Adipose tissue (tissue), 3 donors: ENCODE data around the gene PIBF1. TPM values are rescaled to one million over a fixed set of nuclear protein-coding genes. Genes with fewer than 3 reads are reported as not detected.
"Not testable (repeated sequence)": the region's sequence is repeated elsewhere in the genome, so short reads cannot be mapped to it uniquely, and the experiment has no call there.

Experiments used
- H3K27ac ChIP-seq: one replicate; pipeline ENCODE4 v1.5.1; 2013; ENCODE audit warnings: low read depth, low read length
- WGBS, 3 donors: extraction: QIAGEN DNeasy Blood & Tissue Kit; methylation state at CpG; one replicate each; pipeline ENCODE4 v1.1.7; 2013; 5-methylcytosine and 5-hydroxymethylcytosine counted together
- polyA plus RNA-seq, 3 donors: library from polyadenylated mRNA; stranded (reverse); fragments of 200-250 nt; gene quantifications; one replicate each; pipeline ENCODE4 v1.2.3, GENCODE V29; 2013
- donor health status: healthy with polysubstance abuse.
- donor health status: Bipolar disorder and iron deficiency.
- donor health status: healthy.

Gene PIBF1
- polyA plus RNA-seq, 3 donors: 4.1 to 21.7 (median 5.7) TPM

DNA sequence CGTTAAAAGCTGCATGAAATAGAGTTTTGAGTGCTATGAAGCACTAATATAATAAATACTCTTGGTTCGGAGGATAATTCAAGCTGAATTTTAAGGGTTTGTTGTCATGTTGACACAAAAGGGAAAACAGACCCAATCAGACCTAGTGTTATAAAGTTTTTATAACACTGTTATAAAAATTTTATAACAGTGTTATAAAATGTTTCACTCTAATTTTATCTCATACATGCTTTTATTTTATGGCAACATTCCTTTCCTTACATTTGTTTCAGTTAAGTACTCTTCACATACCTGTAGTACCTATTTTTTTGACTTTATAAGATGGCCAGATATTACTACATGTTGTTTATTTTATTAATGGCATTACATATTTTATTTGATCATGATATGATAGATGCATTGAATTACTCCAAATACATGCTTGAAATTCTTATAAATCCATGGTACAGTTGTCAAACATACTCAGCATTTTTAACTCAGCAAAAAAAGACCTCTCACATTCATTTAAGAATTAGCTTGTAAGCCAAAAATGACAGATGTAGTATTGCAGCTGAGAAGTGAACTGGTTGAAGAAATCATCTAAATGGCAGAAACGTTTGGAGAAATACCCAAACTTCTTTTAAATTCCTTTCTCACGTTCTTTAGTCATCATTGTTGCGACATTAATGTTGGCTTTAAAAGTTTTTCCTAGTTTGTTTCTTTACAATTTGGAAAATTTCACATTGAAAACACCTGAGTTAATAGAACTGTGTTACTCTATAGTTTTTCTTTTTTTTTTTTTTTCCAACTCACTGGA lies 104.5 kb downstream of the PIBF1 start:
- WGBS, 3 donors: 72 to 86% (median 77%) methylated on average over 5 of the region's 5 CpGs
- H3K27ac ChIP-seq: no peak overlapping the region

DNA sequence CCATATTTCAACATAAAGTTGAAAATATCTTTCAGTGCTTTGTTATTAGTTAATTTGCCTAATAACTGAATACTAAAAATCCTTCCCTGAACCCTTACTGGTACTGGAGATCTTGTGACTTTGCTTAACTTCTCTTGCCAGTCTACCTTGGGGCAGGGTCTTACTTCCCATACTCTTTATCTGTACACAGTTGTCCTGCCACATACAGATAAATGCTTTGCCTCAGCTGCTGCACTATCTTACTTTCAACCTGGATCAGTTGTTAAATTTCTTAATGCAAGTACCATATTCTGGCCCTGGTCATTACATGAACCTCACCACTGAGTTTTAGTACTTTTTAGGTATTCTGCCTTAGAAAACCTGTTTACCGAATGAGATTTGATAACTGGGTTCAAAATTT lies 107.6 kb downstream of the PIBF1 start:
- 94 to 100% (median 97%) methylated on average over 1 of the region's 1 CpG for WGBS, 3 donors
- H3K27ac ChIP-seq: no peak overlapping the region

DNA sequence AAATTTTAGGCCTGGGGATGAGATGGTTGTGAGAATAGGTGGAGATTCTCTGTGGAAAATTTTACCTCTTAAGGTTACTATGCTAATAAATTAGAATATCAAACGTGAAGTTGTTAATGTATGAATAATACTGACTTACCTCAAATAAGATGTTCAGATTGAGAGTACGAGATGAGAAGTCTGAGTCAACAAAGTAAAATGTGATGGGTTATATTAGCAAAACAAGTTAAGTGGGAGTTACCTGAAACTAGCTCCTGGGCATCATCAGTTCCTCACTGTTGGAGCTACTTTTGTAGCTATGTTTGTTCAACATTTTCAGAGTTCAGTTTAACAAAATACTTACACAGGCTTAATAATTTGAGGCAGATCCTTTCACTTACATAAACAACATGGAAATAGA lies 108.6 kb downstream of the PIBF1 start:
- no peak overlapping the region for H3K27ac ChIP-seq
- 85 to 90% (median 87%) methylated on average over 2 of the region's 2 CpGs for WGBS, 3 donors

DNA sequence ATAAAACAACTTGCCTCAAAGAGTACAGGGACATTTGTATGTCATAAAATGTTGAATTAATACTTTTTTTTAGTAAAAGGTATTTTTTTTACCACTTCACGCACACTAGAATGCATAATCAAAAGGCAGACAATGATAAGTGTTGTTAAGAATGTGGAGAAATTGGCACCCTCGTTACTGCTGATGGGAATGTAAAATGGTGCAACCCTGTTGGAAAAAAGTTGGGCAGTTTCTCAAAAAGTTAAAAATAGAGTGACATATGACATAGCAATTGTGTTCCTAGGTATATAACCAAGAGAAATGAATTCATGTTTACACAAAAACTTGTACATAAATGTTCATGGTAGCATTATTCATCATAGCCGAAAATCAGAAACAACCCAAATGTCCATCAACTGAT lies 109.5 kb downstream of the PIBF1 start:
- WGBS, 3 donors: 83 to 96% (median 94%) methylated on average over 3 of the region's 3 CpGs
- H3K27ac ChIP-seq: no peak overlapping the region

DNA sequence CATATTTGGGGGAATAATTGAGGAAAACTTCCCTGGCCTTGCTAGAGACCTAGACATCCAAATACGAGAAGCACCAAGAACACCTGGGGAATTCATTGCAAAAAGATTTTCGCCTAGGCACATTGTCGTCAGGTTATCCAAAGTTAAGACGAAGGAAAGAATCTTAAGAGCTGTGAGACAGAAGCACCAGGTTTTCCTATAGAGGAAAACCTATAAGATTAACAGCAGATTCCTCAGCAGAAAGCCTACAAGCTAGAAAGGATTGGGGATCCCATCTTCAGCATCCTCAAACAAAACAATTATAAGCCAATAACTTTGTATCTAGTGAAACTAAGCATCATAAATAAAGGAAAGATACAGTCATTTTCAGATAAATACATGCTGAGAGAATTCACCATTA lies 114.9 kb downstream of the PIBF1 start:
- H3K27ac ChIP-seq: no peak overlapping the region
- WGBS, 3 donors: 98 to 99% (median 98%) methylated on average over 4 of the region's 4 CpGs

DNA sequence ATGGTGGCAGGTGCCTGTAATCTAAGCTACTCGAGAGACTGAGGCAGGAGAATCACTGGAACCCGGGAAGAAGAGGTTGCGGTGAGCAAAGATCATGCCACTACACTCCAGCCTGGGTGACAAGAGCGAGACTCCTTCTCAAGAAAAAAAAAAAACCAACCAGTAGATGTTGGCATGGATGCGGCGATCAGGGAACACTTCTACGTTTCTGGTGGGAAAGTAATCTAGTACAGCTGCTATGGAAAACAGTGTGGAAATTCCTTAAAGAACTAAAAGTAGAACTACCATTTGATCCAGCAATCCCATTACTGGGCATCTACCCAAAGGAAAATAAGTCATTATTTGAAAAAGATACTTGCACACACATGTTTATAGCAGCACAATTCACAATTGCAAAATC lies 119.6 kb downstream of the PIBF1 start:
- 66 to 92% (median 81%) methylated on average over 7 of the region's 7 CpGs for WGBS, 3 donors
- H3K27ac ChIP-seq: not testable (repeated sequence)

DNA sequence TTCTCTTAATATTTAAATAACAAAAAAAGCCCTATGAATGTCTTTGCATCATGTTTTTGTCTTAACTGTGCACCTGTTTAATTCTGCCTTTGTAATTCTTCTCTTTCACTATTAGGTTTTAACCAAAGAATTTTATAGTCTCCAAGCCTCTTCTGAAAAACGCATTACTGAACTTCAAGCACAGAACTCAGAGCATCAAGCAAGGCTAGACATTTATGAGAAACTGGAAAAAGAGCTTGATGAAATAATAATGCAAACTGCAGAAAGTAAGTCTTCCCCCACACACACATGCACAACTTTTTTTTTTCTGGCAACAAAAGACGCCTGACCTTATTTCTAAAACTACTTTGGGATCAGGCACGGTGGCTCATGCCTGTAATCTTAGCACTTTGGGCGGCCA lies 126.5 kb downstream of the PIBF1 start:
- no peak overlapping the region for H3K27ac ChIP-seq
- WGBS, 3 donors: 93 to 96% (median 95%) methylated on average over 4 of the region's 4 CpGs

DNA sequence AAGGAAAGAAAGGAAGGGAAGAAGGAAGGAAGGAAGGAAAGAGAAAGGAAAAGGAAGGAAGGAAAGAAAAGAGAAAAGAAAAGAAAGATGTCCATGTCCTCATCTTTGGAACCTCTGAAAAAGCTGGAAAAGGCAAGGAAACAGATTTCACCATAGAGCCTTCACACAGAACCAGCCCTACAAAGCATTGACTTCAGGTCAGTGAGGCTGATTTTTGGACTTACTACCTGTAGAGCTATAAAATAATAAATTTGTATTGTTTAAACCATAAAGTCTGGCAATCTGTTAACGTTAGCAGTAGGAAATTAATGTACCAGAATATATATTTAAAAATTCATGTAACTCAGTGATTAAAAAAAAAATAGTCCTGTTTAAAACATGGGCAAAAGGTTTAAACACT lies 130.0 kb downstream of the PIBF1 start:
- 92 to 95% (median 94%) methylated on average over 1 of the region's 1 CpG for WGBS, 3 donors
- H3K27ac ChIP-seq: no peak overlapping the region

DNA sequence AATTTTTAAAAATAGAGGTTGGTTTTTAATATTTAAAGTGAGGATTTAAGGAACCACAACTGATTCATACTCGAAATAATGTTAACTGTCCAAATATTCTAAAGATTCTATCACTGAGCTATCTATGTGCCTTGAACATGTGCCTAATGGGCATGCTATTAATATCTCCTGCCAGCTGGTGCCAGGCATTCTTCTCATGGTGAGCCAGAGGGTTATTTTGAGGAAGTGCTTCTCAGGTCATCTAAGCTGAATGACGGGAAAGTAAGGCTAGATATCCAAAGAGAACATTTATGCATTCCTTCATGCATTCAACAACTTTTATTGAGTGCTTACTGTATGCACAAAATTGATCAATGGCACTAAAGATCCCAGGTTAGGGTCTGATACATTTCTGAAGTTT lies 138.2 kb downstream of the PIBF1 start:
- H3K27ac ChIP-seq: no peak overlapping the region
- WGBS, 3 donors: 26 to 78% (median 70%) methylated on average over 2 of the region's 2 CpGs

DNA sequence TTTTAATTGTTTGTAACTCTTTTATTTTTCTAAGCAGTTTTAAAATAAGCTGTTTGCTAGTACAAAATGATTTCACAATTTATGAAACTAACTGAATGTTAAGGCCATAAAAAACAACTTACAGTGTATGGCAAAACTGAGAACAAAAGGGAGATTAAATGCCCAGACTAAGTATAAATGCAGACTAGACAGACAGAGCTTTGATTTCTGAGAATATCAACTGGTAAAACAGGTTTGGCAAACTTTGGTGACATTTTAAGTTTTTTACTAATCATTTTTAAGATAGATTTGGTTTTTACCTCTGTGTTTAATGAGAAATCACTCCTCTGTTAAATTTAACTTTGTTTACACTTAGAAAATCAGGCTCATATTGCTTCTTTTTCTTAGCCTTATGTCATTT lies 149.4 kb downstream of the PIBF1 start:
- H3K27ac ChIP-seq: no peak overlapping the region

DNA sequence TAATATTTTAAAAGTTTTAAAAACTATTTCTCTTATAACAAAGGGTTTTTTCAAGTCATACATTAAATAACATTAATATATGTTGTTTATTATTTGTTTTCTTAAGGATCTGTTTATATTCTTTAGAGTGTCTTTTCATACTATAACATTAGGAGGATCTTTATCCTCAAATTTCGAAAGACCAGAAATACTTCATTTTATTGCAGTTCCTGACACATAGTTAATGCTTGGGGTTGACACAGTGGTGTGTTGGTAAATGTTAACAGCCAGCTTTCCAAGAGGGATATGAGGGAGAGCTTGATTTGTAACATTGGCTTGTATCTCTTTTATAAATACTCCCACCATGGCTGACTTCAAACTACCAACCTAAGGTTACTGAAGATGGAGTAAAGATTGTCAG lies 150.3 kb downstream of the PIBF1 start:
- no peak overlapping the region for H3K27ac ChIP-seq
- 91 to 93% (median 91%) methylated on average over 1 of the region's 1 CpG for WGBS, 3 donors

DNA sequence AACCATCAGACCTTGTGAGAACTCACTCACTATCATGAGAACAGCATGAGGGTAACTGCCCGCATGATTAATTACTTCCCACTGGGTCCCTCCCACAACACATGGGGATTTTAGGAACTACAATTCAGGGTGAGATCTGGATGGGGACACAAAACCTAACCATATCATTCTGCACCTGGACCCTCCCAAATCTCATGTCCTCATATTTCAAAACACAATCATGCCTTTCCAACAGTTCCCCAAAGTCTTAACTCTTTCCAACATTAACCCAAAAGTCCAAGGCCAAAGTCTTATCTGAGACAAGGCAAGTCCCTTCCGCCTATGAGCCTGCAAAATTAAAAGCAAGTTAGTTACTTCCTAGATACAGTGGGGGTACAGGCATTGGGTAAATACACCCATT lies 164.3 kb downstream of the PIBF1 start:
- 83 to 96% (median 95%) methylated on average over 2 of the region's 2 CpGs for WGBS, 3 donors
- H3K27ac ChIP-seq: not testable (repeated sequence)

DNA sequence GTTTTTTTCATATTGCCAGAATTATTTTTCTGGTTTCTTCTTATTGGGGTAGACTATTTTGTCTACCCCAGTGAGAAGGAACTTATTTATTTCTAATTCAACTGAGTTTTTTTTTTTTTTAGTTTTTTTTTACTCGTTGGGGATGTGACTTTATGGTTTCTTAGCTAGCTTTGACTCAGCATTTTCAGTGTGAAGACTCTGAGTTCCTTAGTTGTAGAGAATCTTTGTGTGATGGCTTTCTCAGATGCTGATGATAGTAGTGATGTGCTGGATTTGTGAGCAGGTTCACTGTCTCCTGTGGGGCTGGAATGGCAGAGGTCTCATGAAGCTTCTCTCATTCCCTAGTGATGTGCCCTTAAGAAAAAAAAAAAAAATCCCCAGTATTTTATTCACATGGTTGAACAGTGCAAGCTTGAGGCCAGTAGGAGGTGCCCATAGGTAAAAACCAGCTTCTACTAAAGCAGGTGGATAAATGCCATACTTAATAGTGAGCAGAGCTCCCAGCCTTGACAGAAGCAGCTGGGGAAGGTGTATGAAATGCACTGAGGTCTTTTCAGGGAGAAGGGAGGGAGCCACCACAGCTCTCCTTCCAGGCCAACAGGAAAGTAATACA lies 170.7 kb downstream of the PIBF1 start:
- no peak overlapping the region for H3K27ac ChIP-seq
- 71 to 87% (median 83%) methylated on average over 1 of the region's 1 CpG for WGBS, 3 donors

DNA sequence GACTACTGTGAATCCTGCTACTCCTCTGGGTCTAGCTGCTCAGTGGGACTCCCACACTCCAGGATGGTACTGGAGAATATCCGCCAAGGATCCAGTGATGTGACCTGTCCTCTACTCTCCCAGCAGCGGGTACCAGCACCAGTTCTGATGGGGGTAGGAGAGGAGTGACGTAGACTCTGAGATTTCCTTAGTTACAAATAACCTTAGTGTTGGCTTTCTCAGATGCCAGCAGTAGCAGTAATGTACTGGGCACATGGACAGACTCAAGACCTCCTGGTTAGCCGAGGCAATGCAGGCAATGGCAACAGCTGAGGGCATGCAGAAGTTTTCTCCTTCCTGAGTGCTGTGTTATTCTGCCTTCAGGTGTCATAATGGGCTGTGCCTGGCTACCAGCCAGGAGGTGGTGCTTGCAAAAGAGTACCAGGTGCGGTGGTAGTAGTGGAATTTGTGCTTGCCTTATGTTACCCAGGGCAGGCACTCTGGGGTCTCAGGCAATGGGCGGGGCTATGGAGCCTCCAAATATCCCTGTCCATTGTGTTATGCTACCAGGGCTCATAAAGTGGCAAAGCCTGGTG lies 171.5 kb downstream of the PIBF1 start:
- H3K27ac ChIP-seq: no peak overlapping the region
- 76 to 95% (median 83%) methylated on average over 6 of the region's 6 CpGs for WGBS, 3 donors

DNA sequence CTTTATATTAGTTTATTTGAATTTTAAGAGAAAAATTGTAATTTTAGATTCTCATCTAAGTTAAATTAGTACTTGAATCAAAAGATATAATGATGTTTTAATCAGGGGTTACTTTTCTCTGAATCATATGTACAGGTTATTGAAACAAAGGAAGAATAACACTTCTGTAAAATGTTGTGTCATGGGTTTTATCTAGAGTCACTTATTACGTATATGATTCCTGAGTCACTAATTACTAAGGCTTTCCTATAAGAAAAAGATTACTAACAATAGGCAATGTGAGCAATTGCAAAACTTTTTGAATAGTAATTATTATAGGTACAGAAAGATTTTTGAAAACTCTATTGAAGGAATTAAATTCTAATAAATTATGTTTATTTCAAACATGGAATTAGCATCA lies 177.7 kb downstream of the PIBF1 start:
- no peak overlapping the region for H3K27ac ChIP-seq
- 31 to 89% (median 83%) methylated on average over 1 of the region's 1 CpG for WGBS, 3 donors

DNA sequence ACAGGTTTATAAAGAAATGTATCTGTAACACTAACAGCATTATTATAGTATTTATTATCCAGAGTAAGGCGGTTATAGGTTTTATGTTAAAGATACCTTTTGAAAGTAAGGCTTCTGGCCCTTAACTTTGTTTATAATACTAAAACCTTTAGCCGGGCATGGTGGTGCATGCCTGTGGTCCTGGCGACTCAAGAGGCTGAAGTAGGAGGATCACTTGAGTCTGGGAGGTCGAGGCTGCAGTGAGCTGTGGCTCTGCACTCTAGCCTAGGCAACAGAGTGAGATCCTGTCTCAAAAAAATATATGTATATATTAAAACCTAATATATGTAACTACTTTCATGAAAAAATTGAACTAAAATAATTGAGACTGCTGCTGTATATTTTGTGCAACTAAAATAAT lies 178.2 kb downstream of the PIBF1 start:
- no peak overlapping the region for H3K27ac ChIP-seq
- 48 to 93% (median 92%) methylated on average over 4 of the region's 4 CpGs for WGBS, 3 donors

DNA sequence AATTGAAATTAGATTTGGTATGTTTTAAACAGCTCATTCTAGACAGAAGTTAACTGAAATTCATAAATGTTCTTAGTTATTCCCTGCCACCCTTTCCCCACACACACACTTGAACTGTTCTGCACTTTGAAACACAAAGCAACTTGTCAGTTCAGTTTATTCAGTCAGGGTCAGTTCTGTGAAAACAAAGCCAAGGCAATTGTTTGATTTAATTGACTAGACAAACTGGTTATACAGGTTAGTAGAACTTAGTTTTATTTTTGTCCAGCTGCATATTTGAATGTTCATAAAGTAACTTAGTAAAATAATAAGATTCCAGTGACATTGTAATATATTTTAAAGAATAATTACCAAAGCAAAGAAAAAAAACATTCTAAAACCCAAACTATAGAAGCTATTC lies 178.6 kb downstream of the PIBF1 start:
- no peak overlapping the region for H3K27ac ChIP-seq

DNA sequence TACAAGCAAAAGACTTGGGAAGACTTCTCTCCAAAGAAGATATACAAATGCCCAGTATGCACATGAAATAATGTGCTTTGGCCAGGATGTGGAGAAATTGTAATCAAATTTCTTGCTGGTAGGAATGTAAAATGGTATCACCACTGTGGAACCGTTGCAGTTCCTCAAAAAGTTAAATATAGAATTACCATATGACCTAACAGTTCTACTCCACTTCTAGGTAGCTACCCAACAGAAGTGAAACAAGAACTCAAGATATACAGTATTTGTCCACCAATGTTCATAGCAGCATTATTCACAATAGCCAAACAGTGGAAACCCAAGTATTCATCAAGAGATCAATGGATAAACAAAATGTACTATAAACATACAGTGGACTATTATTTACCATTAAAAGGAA lies 181.8 kb downstream of the PIBF1 start:
- 55 to 82% (median 68%) methylated on average over 1 of the region's 1 CpG for WGBS, 3 donors
- H3K27ac ChIP-seq: no peak overlapping the region

DNA sequence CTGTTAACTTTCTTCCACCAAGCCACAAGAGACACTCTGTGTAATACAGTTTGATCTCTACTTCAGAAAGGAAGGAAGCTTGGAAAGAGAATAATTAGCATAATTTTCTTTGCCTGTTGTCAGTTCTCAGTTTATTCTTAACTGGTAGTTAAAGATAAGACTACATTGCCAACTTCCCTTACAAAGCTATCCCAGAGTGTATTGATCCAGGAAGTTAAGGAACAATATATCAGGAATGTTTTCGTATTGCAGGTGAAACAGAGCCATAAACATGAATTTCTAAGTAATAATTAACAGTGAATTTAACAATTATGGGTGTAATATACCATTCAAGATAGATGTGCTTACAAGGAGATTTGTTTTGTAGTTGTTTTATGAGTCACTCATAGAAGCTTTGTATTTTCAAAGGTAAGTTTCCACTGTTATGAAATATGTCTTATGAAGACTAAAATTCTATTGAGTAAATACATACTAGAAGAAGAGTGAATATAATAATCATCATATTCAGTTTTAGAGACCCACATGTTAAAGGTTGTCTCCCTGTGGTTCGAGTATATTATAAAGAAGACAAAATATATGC lies 188.5 kb downstream of the PIBF1 start:
- WGBS, 3 donors: 50 to 90% (median 88%) methylated on average over 2 of the region's 2 CpGs
- H3K27ac ChIP-seq: no peak overlapping the region

DNA sequence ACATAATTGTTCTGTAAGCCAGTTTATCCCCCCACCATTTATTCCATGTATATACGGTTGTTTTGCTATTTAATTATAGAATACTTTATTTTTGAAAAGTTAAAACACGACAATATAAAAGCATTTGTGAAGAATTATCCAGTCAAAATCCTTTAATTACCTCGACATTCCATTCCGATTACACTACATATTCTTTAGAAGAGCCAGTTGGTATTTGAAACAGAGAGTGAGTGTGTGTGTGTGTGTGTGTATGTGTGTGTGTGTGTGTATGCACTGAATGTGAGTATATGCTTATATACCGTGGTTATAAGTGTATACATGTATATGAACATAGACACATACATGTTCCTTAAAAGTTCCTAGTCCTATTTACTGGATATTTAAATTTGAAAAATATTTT lies 189.0 kb downstream of the PIBF1 start:
- WGBS, 3 donors: 89 to 98% (median 97%) methylated on average over 5 of the region's 5 CpGs
- no peak overlapping the region for H3K27ac ChIP-seq
